GM18951 (cell line): ENCODE data around the gene ERG28.

ENCODE experiments used
- POLR2A ChIP-seq: IDR thresholded peaks from 4 replicates; pipeline ENCODE4 v1.6.1; 2011; ENCODE audit warnings: mild to moderate bottlenecking; ENCODE audit not compliant: insufficient read length, insufficient read depth; ENCODE audit errors: extremely low read depth
- in situ Hi-C: fragments of 300-500 bp; cut with MboI; formaldehyde crosslinking; loops from one replicate; pipeline ENCODE4 v1.12.0; 2022; ENCODE audit warnings: low sequenced_read_pairs, mixed read lengths, inconsistent platforms; ENCODE audit not compliant: unreplicated experiment

The ERG28 gene

DNA sequence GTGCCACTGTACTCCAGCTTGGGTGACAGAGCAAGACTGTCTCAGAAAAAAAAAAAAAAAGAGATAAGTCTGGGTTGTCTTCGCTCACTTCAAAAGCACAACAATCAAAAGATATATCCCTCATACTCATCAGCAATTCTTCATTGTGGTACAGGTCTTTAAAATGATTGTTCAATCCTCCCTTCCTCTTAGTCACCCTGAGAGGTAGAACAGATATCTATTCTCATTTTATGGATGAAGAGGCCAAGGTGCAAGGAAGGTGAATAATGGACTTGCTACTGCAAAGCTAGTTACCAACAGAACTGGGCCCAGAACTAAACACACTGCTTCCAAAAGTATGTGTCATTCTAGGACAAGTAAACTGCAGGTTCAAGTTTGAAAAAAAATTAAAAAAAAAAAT lies 7.1 kb downstream of the ERG28 start:
- no peak for TF ChIP-seq POLR2A
- in situ Hi-C loops, result loop anchor here (5.0 to 25.0 kb wide), 2 partner anchors 81 to 516 kb away; partner anchors contain the start of gene NEK9

DNA sequence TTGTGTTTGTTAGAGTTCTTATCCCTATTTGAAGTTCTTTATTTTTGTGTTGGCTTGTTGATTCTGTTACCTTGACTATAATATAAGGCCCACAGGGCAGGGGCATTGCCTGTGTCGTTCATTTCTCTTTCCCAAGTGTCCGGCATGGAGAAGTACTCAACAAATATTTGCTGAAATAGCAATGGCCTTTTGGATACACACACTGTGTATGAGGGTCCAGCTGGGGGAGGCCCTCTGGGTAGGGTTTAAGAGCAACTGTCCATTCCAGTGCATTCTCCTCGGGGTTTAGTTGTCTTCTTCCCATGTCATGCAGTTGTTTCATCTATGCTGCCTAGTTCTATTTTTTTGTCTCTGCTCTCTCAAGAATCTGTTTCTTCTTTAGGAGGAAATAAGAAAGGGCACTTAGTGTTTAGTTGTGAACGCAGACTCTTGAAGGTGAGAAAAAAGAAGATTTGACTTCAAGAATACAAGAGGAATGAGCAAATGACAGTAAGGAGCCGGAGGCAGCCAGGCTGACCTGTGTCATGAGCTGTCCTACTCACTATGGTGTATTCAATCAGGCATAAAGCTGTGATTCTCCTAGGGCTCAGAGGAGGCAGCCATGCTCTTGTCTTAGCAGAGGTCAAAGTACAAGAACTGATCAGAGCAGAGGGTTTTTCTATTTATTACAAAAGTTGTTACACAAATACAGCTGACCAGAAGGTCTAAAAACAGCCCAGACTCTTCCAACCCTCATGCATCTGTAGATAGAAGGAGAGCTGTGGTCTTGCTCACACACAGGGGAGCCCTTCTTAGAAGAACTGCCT lies 10.2 kb downstream of the ERG28 start:
- in situ Hi-C loops, result loop anchor here (5.0 to 25.0 kb wide), 2 partner anchors 78 to 513 kb away; partner anchors contain the start of gene NEK9
- TF ChIP-seq POLR2A, result no peak

DNA sequence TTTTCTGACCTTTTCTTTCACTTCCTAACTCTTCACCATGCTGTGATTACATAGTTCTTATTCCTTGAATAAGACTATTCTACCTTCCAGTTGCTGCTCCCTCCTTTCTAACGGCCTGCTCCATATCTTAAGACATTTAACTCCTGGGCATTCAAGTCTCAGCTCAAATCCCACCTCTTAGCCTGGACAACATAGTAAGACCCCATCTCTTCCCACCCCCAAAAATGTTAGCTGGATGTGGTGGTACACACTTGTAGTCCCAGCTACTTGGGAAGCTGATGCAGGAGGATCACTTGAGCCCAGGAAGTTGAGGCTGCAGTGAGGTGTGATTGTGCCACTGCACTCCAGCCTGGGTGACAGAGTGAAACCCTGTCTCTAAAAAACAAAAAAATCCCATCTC lies 10.9 kb downstream of the ERG28 start:
- in situ Hi-C loops, result loop anchor here (5.0 to 25.0 kb wide), 2 partner anchors 77 to 512 kb away; partner anchors contain the start of gene NEK9
- TF ChIP-seq POLR2A, result no peak

DNA sequence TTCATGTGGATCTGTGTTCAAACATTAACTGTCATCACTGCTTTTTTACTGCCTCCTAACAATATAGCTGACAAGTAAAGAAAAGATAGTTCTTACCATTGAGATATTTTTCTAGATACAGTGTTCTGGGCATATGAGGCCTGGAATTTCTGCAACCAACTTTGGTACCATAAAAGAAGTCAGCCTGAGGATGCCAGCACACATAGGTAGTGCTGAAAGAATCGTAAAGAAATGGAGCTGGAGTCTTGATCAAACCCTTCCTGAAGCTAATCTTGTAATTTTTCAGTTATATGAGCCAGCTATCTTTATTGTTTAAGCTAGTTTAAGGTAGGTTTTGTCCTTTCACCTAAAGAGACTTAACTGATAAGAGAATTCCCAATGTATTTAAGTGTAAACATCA lies 11.3 kb downstream of the ERG28 start:
- in situ Hi-C loops, result no loop called here
- no peak for TF ChIP-seq POLR2A

DNA sequence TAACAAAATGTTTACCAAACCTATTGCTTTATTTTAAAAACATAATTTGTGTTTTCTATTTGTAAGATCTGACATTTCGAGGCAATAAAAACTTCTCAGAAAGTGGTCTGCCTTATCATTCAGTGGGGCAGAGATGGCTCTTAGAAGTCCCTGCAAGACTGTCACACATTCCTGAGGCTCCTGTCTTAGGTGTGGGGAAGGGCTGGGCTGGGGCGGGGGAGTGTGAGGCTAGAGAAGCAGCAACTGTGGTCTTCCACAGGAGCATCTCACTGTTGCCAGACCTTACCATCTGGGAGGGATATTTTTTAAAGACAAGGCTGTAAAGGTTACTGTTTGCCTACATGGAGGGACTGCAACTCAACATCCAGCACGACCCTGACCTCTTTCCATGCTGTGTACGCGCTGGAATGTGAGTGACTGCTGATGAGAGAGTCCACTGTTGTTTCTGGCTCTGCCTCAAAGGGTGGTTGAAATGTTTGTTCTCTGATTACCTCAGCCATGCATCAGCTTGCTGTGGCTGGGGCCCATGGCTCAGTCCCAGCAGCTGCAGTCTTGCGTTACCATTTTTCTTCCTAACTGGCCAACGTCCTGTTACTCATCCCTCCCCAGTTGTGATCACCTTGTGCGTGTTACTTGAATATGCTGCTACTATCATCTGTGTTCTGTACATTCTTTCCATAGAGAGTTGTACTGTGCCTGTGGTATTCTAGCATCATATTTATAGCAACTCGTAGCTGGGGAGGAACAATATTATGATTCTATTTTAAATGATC lies 12.4 kb downstream of the ERG28 start:
- no peak for TF ChIP-seq POLR2A
- in situ Hi-C loops, result no loop called here

DNA sequence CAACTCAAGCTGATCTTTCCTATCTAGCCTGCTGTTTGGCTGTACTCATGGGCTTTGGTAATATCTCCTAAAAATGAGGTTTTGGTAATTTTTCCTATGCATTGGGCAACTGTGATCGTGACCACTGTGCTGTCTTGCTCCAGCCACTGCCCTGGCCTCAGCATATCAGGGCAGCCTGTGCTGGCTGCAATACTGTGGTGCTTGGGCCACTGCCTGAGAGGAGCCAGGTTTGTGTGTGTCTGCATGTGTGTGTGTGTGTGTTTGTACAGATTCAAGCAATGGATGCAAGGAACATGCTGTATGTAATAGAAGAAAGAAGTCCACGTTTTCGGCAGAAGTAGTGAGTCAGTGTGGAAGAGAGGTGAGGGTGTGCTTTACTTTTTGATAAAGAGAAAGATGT lies 13.0 kb downstream of the ERG28 start:
- no peak for TF ChIP-seq POLR2A
- in situ Hi-C loops, result no loop called here

DNA sequence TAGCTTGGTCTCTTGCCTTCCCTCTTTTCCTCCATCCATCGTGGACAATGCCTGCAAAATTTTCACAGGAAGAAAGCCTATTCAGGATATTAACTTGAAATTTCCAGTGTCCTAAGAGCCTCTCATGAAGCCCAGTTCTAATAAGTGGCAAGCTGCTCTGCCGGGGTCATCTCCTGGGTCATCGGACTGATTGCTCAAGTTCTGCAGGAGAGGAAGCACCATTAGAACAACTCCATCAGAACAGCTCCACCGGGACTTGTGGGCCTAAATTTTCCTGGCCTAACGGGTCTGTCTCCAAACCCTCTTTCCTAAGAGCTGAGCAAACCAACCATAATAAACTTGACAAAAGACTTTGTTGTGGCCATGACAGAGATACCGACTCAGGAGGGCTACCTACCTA lies 13.9 kb downstream of the ERG28 start:
- in situ Hi-C loops, result no loop called here
- no peak for TF ChIP-seq POLR2A

DNA sequence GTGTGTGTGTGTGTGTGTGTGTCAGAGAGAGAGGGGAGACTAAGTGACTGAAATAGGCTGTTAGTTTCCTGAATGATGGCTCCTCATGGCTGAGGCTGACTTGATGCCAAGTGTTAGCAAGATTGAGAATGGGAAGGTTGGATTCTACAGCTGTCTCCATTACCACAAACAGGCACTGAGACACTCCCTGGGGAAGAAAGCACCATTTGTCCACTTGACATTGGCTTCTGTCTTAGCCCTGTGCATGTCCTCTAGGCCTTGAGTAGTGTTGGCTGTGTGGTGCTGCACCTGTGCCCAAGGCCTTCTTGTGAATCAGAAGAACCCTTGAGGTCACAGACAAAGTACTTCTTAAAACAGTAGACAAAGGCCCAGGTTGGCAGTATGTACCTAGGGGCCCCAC lies 15.6 kb downstream of the ERG28 start:
- no peak for TF ChIP-seq POLR2A
- in situ Hi-C loops, result no loop called here

DNA sequence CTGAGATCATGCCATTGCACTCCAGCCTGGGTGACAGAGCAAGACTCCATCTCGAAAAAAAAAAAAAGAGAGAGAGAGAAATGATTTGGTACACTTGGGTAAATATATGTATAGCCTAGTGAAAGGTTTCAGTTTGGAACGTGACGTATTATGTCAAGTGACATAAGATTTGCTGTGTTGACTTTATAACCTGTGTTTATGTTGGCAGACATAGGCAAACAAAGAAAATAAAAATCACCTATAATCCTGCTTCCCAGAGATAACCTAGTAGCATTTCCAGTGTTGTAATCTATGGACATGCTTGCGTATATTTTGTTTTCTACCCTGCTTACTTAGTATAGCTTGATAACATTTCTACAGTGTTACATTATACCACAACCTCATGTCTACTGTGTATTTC lies 16.7 kb downstream of the ERG28 start:
- in situ Hi-C loops, result no loop called here
- TF ChIP-seq POLR2A, result no peak

DNA sequence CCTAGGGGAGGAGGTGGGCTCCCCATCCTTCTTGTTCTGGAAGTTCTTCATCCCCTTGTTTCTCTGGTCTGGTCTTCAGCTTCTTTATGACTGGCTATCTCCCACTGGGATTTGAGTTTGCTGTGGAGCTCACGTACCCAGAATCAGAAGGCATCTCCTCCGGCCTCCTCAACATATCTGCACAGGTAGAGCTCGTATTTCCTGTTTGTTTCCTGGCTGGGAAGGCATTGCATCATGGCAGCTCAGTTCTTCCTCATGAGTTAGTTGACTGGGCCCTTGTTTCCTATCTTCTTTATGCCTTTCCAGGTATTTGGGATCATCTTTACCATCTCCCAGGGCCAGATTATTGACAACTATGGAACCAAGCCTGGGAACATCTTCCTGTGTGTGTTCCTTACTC lies 19.8 kb downstream of the ERG28 start:
- in situ Hi-C loops, result no loop called here
- no peak for TF ChIP-seq POLR2A

DNA sequence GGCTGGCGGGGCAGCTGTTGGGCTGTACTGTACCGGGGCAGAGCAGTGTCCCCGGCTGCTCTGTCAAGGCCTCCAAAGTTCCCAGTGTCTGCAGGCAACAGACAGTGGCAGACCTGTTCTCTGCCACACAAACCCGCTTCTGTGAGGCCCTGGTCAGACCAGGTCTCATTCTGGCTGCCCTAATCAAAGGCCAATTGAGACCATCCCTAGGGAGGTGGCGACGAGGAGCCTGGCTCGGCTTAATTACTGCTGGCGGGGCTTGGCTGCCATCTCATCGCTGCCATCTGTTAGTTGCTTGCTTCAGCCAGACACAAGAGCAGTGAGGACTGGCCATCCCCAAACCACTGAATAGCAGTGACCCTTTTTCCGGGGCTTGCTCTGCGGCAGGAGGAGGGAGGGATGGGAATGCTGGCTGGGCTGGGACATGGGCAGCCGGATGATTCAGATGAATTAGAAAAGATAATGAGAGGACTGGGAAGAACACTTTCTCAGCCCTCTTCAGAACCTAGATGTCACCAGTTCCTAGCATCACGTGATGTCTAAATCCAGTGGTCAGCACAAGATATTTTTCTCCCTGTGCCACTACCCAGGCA lies 24.5 kb downstream of the ERG28 start:
- TF ChIP-seq POLR2A, result no peak
- in situ Hi-C loops, result loop anchor here (10.0 kb wide), 1 partner anchor 51 kb away; no protein-coding TSS in a partner anchor

DNA sequence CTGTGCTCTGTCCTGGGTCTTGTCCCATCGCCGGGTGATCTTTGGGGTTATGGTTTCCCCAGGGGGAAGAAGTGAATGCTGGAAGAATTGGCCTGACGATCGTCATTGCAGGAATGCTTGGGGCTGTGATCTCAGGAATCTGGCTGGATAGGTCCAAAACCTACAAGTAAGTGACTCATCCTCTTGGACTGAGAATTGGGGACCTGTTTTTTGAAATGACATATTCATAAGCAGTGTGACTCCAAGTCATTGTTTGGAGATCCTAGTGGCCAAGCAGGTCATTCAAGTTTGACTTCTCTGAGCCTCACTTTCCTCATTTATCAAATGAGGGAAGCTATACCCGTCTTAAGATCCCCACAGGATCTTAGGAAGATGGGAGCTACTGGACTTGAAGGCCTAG lies 25.8 kb downstream of the ERG28 start:
- in situ Hi-C loops, result loop anchor here (10.0 kb wide), 1 partner anchor 50 kb away; no protein-coding TSS in a partner anchor
- TF ChIP-seq POLR2A, result no peak

DNA sequence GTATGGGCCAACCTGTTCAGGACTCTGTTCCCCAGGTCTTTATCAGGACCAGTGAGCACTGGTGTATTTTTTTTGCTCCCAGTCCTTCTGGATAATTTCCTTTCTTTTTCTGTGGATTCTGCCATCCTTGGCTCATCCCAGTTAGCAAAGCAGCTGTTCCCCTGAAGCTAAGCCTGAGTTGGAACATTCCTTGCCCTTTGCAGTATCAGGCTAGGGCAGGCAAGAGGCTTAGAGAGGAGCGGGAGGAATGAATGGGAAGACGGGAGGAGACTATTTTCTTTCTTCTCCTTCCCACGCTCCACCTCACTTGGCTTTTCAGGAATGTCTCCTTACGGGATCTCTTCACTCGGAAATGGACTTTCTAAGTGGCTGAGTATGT lies 29.2 kb downstream of the ERG28 start:
- no peak for TF ChIP-seq POLR2A
- in situ Hi-C loops, result loop anchor here (10.0 kb wide), 1 partner anchor 47 kb away; no protein-coding TSS in a partner anchor

DNA sequence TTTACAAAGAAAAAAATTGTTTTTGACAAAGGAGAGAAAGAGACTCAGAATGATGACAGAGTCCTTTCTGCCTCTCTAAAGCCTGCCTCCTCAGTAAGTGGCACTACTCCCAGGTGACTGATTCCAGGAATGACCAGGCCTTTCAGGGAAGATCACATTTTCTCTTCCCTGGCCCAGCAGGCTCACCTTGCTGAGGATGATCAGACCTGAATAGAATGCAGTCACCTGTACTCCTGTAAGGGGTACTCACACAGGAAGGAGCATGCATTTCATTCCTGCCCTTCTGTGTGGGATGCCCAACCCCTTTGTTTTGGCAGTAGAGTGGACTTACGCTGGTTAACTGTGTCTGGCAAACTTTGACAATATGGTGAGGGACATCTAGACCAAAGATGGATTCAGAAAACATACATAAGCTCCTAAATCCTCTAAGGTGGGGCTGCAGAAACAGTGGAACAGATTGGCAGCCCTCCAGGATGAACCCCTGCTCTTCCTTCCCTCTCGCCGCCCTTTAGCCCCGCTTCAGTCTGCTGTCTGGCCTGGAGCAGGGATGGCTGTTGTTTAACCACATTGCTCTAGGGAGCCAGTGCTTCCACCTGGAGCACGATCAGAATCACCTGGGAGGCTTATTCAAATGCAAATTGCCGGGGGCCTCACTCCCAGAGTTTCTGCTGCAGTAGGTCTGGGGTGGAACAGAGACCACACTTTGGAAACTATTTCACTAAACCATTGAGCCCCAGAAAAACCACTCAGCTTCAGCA lies 29.8 kb downstream of the ERG28 start:
- in situ Hi-C loops, result loop anchor here (10.0 kb wide), 1 partner anchor 46 kb away; no protein-coding TSS in a partner anchor
- TF ChIP-seq POLR2A, result no peak
